GM12873 (cell line): ENCODE data around the gene INPP4B.

ENCODE experiments used
- TF ChIP-seq, protein P1 (sequence below): IDR thresholded peaks from 2 replicates; pipeline ENCODE4 v1.5.1; 2012; ENCODE audit warnings: low read depth, mild to moderate bottlenecking, moderate library complexity, low read length, control low read depth; ENCODE audit not compliant: insufficient read depth; ENCODE audit errors: missing control alignments

INPP4B gene

DNA sequence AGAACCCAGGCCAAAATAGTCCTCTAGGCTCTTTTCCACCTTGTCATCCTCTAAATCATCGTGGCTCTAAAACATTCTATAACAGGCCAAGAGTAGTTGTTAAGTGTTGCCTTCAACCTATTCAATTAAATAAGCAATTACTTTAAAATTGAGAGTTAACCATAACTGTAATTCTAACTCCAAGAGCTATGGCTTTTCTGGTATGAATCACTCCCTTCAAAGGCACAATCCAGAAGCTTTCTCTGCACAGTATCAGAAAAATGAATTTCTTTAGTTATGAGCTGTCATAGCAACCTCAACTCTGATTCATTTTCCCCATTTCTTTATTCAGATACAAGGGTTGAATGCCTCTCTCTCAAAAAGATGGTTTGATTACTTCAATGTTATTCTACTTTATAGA, 21.7 kb downstream of the INPP4B start:
- TF ChIP-seq, protein P1, sequence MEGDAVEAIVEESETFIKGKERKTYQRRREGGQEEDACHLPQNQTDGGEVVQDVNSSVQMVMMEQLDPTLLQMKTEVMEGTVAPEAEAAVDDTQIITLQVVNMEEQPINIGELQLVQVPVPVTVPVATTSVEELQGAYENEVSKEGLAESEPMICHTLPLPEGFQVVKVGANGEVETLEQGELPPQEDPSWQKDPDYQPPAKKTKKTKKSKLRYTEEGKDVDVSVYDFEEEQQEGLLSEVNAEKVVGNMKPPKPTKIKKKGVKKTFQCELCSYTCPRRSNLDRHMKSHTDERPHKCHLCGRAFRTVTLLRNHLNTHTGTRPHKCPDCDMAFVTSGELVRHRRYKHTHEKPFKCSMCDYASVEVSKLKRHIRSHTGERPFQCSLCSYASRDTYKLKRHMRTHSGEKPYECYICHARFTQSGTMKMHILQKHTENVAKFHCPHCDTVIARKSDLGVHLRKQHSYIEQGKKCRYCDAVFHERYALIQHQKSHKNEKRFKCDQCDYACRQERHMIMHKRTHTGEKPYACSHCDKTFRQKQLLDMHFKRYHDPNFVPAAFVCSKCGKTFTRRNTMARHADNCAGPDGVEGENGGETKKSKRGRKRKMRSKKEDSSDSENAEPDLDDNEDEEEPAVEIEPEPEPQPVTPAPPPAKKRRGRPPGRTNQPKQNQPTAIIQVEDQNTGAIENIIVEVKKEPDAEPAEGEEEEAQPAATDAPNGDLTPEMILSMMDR: no peak

DNA sequence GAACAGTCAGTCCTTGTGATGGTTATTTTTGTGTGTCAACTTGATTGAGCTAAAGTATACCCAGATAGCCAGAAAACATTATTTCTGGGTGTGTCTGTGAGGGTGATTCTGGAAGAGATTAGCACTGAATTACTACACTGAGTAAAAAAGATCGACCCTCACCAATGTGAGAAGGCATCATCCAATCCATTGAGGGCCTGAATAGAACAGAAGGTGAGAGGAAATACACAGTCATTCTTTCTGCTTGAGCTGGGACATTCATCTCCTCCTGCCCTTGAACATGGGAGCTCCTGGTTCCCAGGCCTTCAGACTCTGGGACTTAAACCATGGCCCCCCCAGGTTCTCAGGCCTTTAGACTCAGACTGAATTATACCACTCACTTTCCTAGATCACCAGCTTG, 22.3 kb downstream of the INPP4B start:
- TF ChIP-seq, protein P1: no peak

DNA sequence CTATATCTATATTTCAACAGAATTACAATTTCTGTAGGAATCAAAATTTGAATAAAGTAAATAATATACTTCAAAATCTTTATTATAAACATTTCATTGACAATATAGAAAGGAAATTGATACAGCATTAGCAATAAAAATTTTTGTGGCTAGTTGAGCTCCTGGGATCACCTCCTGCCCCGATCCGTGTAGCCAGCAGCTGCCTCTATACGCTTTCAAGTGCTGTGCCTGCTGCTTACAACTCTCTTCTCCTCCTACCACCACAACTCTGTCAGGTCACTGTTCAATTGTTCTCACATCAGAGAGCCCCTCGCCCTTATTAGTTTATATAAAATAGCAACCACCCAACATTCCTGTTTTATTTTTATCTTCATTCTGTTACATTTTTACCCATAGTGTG, 27.6 kb downstream of the INPP4B start:
- TF ChIP-seq, protein P1: no peak

DNA sequence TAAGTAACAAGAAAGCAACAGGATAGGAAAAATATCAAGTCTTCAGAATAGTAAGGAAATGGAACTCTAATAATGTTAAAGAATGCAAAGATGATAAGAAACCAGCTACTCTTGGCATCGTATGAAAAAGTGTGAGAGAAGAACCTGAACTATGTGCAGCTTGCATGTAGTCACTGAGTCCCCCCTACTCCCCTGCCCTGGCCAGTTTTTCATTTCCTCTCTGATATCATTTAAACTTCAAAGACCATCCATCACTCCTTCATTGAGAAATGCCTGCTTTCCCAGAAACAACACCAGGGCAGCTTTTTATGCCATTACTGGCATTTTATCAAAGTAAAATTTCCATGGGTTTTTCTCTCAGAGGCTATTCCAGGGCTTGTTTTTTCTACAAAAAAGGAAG, 28.1 kb downstream of the INPP4B start:
- TF ChIP-seq, protein P1: no peak

DNA sequence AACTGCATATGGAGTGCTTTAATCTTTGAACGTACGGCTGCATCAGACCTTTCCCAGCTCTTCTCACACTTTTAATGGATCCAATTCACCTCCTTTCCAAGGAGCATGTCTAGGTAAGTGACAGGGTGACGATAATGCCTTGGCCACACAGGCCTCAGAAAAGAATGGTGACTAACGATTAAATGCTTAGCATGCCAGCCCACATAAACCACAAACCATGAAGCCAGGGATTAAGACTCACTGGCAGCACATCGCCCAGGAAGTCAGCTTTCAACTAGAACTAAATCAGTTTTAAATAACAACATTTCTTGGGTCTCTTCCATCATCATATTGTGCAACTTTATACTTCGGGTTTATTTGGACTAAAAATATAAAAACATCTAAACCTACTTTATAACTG, 28.7 kb downstream of the INPP4B start:
- TF ChIP-seq, protein P1: no peak

DNA sequence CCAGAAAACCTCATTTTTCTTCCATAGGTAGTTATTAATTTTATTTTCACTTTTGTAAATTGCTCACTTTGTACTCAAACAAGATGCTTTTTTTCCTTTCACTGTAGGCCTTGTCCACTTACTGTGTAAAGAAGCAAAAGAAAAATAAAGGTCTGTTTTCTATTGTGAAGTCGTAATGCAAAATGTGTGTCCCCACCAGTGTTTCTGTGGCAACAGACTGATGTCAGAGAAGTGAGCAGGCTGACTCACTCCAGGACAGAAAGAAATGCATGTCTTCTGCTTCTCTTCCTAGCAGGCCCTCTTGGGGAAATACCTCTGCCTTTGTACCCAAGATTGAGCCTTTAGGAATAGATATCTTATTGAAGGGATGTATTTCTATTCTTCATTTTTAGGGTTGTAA, 30.3 kb downstream of the INPP4B start:
- TF ChIP-seq, protein P1: no peak

DNA sequence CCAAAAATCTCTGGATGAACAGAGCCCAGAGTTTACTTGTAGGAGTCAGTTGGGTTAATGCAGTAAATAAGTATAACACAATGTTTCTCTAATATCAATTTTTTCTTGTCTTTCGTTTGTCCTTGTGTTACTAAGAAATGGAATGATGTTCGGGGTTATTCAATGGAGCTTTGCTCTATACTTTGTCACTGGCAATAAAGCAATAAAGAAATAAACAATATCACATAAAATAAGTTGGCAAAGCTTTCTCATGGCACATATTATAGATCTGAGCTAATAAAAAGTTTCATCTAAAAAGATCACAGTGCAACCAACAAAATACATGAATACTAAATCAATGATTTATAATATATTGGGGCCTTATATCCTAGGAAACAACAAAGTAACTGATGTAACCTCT, 32.7 kb downstream of the INPP4B start:
- TF ChIP-seq, protein P1: no peak
